ENCODE data around the gene RARB.

DNA sequence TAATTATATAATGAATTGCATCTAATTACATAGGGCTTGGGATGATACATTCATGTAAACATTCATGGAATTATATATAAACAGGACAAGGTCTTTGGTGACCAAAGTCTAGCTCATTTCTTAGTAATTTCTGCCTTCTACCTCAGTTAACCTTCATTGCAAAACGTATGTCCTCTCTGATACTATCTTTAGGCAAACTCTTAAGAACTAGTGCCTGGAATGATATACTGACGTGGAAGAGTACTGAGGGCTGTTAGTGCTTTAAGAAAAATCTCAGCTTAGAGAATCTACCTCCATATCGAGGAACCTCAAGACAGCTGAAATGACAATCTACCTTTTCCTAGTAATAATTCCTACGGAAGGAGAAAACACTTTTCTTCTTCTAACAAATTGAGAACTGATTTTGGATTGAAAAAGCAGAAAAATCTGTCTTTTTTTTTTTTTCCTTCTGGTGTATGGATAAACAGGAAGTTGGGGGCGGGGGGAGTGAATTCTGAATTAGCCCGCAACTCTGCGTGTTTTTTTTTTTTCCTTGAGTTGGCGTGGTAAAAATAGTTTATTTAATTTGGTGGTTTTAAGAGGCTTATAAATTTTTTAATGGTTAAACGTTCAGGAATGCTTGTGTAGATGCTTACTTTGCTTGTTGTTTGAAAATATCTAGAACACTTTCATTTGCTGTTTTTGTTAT, 43.2 kb downstream of the RARB start:
- TF ChIP-seq, protein P1, sequence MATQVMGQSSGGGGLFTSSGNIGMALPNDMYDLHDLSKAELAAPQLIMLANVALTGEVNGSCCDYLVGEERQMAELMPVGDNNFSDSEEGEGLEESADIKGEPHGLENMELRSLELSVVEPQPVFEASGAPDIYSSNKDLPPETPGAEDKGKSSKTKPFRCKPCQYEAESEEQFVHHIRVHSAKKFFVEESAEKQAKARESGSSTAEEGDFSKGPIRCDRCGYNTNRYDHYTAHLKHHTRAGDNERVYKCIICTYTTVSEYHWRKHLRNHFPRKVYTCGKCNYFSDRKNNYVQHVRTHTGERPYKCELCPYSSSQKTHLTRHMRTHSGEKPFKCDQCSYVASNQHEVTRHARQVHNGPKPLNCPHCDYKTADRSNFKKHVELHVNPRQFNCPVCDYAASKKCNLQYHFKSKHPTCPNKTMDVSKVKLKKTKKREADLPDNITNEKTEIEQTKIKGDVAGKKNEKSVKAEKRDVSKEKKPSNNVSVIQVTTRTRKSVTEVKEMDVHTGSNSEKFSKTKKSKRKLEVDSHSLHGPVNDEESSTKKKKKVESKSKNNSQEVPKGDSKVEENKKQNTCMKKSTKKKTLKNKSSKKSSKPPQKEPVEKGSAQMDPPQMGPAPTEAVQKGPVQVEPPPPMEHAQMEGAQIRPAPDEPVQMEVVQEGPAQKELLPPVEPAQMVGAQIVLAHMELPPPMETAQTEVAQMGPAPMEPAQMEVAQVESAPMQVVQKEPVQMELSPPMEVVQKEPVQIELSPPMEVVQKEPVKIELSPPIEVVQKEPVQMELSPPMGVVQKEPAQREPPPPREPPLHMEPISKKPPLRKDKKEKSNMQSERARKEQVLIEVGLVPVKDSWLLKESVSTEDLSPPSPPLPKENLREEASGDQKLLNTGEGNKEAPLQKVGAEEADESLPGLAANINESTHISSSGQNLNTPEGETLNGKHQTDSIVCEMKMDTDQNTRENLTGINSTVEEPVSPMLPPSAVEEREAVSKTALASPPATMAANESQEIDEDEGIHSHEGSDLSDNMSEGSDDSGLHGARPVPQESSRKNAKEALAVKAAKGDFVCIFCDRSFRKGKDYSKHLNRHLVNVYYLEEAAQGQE (IDR thresholded peaks at IDR 0.05; ENCODE audit: unreplicated experiment) = no peak
- TF ChIP-seq, protein P2, sequence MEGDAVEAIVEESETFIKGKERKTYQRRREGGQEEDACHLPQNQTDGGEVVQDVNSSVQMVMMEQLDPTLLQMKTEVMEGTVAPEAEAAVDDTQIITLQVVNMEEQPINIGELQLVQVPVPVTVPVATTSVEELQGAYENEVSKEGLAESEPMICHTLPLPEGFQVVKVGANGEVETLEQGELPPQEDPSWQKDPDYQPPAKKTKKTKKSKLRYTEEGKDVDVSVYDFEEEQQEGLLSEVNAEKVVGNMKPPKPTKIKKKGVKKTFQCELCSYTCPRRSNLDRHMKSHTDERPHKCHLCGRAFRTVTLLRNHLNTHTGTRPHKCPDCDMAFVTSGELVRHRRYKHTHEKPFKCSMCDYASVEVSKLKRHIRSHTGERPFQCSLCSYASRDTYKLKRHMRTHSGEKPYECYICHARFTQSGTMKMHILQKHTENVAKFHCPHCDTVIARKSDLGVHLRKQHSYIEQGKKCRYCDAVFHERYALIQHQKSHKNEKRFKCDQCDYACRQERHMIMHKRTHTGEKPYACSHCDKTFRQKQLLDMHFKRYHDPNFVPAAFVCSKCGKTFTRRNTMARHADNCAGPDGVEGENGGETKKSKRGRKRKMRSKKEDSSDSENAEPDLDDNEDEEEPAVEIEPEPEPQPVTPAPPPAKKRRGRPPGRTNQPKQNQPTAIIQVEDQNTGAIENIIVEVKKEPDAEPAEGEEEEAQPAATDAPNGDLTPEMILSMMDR (conservative IDR thresholded peaks at IDR 0.05; ENCODE audit: low read depth in 2 of 2) = no peak
- TF ChIP-seq EZH2 (IDR thresholded peaks at IDR 0.05; ENCODE audit: low read depth, unreplicated experiment) (no peak), JUNB (IDR thresholded peaks at IDR 0.05; ENCODE audit: unreplicated experiment) (no peak), STAT1 (IDR thresholded peaks at IDR 0.05; ENCODE audit: unreplicated experiment) (no peak), CREB1 (CRISPR knock-in tag; IDR thresholded peaks at IDR 0.05; ENCODE audit: low read depth) (no peak)

Data from GM23338 (cell line).